Measurements from ENCODE around the gene MBLAC1.
A peak's percentile ranks its signal among the peaks of the same experiment; 100 is the strongest.

The MBLAC1 gene

DNA sequence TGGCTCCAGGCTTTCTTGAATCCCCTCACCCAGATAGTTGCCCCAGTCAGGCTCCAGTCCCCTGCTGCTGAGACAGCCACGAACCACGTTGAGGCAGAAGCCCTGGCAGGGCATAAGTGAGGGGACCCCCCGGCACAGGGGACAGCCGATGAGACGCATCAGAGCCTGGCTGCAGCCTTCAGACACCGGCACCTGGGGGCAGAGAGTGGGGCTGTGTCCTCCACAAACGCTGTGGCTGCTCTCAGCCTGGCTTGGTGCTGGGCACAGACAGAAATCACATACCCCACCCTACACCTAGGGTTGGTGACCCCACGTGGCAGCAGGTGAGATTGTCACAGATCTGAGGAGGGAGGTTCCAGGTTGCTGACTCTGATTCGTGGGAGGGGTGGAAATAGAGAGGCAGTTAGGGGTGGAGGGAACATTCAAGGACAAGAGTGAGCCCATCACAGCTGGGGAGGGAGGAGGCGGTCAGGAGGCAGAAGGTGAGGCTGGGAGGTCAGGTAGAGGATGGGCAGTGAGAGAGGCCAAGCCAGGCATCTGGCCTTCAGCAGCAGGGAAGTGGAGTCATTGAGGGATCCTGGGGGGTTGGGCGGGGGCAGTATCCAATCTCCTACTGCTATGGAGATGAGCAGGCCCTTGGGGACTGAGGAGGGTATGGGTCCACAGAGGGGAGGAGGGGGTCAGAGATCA, 47.2 kb downstream of the MBLAC1 start:
- no peak for DNase-seq

DNA sequence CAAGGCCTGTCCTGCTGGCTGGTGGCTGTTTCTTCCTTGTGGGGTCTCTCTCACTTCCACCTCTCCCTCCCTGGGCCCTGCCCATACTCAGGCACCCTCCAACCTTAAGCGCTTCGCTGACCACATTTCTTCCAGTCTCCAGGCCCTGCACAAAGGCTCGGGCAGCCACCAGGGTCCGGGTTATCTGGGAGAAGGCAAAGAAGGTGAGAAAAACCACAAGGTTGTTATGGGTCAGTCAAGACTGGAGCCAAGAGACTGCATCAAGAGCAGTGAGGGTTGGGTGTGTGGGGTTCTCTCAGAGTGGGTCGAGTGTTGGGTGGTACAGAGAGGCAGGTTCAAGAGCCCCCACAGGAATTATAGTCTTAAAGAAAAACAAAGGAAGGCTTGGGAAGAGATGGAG, 47.8 kb downstream of the MBLAC1 start:
- no peak for DNase-seq

DNA sequence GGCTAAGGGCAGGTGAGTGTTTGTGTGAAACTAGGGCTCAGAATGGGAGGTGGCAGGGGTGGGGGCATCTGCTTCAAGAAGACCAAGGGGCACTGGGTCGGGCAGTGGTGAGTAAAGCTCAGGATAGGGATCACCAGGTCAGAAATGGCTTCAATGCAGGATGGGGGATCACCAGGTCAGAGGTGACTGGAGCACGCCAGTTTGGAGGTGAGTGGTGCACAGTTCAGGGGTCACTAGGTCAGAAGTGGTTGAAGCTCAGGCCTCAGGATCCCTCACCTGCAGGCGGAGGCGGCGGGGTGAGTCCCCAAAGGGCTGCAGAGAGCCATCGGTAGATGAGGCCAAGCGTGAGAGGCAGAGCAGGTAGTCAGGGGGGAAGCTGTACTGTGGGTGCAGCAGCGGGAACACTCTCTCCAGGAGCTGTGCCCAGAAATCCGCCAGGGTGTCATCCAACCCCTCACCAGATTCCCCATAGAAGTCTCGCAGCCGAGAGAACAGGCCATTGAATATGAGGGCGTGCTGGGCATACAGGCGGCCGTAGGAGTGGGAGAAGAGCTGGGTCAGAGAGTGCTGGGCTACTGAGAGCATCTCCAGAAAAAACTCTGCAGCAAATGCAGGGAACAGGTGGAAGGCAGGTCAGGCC, 48.6 kb downstream of the MBLAC1 start:
- no peak for DNase-seq

DNA sequence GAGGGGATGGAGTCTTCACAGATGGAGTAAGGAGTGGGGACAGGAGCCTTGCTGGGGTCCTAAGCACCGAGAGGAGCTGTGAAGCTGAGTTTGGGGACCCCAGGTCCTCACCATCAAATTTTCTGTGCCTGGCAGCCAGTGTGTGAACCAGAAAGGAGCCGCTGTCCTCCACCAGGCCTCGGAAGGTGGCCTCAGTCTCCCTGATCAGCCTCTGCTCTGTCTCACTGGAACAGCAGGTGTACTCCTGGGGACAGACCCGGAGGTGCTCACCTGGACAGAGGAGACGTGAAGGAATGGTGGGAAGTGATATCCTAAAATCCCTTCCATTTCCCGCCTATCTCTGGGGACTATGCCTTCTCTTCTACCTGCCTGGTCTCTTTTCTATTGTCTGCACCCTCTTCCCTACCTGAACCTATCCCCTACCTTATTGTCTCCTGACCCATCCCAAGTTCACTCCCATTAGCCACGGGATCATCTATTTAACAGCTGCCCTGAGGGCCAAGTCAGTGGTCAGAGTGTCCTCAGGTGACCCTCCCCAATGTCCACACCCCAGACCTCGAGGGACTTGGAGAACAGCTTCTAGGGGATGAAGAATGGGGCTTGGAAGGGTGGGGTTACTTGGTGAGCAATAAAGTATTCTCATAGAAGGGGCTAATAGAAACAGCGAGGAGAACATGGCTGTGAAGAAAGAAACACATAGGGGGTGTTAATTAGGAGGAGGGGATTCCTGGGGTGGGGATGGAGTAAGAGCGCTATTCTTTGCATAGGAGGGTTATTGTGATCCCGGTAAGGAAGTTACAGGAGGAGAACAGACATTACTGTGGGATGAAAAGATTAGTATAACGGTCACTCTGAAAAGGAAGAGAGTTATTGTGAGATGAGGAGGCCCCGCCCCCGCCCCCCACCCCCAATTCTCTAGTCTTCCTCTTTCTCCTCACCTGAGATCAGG, 49.6 kb downstream of the MBLAC1 start:
- DNase-seq: no peak

DNA sequence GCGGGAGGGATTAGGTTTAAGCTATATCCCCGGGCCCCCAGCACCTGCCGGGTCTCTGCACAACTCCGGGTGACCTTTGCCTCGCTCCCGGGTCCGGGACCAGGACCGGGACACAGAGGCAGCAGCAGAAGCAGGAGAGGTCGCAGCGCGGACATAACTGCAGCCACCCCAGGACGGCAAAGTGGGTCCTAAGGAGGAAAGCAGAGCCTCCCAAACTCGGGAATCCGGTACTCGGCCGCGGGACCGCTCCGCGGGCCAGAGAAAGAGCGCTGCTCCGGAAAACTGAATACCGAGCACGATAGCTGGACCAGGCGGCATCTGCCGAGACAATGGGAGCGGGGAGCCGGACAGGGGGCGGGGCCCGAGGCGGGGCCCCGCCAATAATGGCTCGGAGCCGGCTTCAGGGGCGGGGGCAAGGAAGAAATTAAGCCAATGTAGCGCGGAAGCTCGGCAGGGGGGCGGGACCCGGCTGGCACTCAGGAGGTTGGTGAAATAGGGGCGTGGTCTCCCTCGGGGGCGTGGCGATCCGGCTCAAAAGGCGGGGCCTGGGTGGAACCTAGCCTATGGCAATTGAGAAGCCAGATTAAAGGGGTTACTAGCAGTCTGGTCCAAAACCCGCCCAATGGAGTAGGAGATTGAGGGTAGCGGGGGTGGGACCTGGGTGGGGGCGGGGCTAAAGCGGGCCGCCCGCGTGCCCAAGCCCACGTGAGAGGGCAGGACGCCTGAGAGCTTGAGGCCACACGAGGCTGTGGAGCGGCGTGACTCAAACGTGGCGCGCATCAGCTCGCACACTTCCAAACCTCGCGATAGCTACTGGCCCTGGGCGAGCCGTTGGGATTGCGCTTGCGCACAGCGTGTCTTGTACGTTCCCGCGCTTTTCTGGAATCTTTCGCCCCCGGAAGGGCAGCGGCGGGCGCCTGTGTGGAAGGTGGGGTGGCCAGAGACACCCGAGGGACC, 50.6 kb downstream of the MBLAC1 start, which contains the start of the genes GPC2 and STAG3:
TSS of gene GPC2 (minus strand) at position 337 of the 957 bp plus-strand sequence. CDS start at position 155, 182 bp downstream.
TSS of gene STAG3 (plus strand) at position 874 of the 957 bp plus-strand sequence. CDS start 2,639 bp downstream, outside the sequence.
- DNase-seq: peak; percentile 94

Data from activated gamma-delta T cell treated with Interleukin-2 at 50 U/mL for 16 hours (primary cell).